Left lung (tissue), 10 donors: ENCODE data around the gene VIP. TPM values are rescaled to one million over a fixed set of nuclear protein-coding genes. Genes with fewer than 3 reads are reported as not detected.

Experiments used
- ATAC-seq: fragments of 200-7000 bp; cut with Tn5 transposase; one replicate; pipeline ENCODE4 v1.9.1; 2020; ENCODE audit warnings: moderate library complexity
- DNase-seq, 4 donors: peaks; one replicate each; pipeline ENCODE4 v3.0.0-alpha.2; 2013 to 2020
- H3K27ac ChIP-seq, 2 donors: fragments of 200-600 bp; sonication (generic) in 1 of 2; one replicate each; pipeline versions ENCODE4 v1.5.0 to v1.8.0; 2020 to 2021
- H3K27me3 ChIP-seq, 2 donors: fragments of 200-600 bp; sonication (generic) in 1 of 2; one replicate each; pipeline versions ENCODE4 v1.5.0 to v1.8.0; 2020 to 2021
- H3K36me3 ChIP-seq, 2 donors: fragments of 200-600 bp; sonication (generic) in 1 of 2; one replicate each; pipeline versions ENCODE4 v1.5.0 to v1.8.0; 2020 to 2021
- H3K4me1 ChIP-seq, 2 donors: fragments of 200-600 bp; one replicate each; pipeline ENCODE4 v1.8.0; 2021
- H3K4me3 ChIP-seq, 2 donors: fragments of 200-600 bp; sonication (generic) in 1 of 2; one replicate each; pipeline versions ENCODE4 v1.5.0 to v1.8.0; 2020 to 2021; ENCODE audit warnings: mild to moderate bottlenecking in 1 of 2
- H3K9me3 ChIP-seq, 2 donors: fragments of 200-600 bp; sonication (generic) in 1 of 2; one replicate each; pipeline versions ENCODE4 v1.5.0 to v1.8.0; 2020 to 2021
- CTCF ChIP-seq, 2 donors: fragments of 200-600 bp; sonication (generic) in 1 of 2; IDR thresholded peaks; one replicate each; pipeline versions ENCODE4 v1.5.0 to v1.8.0; 2021; ENCODE audit warnings: antibody characterized with exemption in 2 of 2
- intact Hi-C, 2 donors: fragments of 100-400 bp; cut with DNase I; formaldehyde crosslinking; loops; one replicate each; pipeline versions ENCODE4 v1.11.2 to v1.14.2; 2022
- polyA plus RNA-seq, 6 donors: library from polyadenylated mRNA; unstranded; fragments of 120-200 nt; gene quantifications; one replicate each; pipeline ENCODE4 v1.2.1, GENCODE V29; 2013; ENCODE audit not compliant: insufficient read length in 6 of 6
- total RNA-seq, 2 donors: library from RNA; stranded (reverse); fragmentation: NEBNext Ultra II Directional; extraction: Animal tissue kit (Norgen Biotek cat#: 25700); gene quantifications; one replicate each; pipeline ENCODE4 v1.2.1, GENCODE V29; 2021
- donor health status: DM: no; HTN: yes; CAD: no.
- donor health status: DM: no; HTN: no; CAD: no.

The VIP gene
- total and polyA plus RNA-seq, 8 donors, result 0.23 to 3.8 (median 2.9) TPM

GRCh38 chr6:152771061-152771687, 20.6 kb downstream of the VIP start:
- intact Hi-C loops, result no loop called here
- Histone ChIP-seq H3K36me3 (no peaks in the 10 kb centered on the region), H3K27ac (no peak overlapping the region), H3K4me3 (no peak overlapping the region), H3K9me3 (no peaks in the 10 kb centered on the region), H3K27me3 (no peaks in the 10 kb centered on the region), H3K4me1 (no peaks in the 10 kb centered on the region)
- no peak for TF ChIP-seq CTCF (IDR thresholded peaks at IDR 0.05)
- ATAC-seq (no peak), DNase-seq (no peak)

DNA sequence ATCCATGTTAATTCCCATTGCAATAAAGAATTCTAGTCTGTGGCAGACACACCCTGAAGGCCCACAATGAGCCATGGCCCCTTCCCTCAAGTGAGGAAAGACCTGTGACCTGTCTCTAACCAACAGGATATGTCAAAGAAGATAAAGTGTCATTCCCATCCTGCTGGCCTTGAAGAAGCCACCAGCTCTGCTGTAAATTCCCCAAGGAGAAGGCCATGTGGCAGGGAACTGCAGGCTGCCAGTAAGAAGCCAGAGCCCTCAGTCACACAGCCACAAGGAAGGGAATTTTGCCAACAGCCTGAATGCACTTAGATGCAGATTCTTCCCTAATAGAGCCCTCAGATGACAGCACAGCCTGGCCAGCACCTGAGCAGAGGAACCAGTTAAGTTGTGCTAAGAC, 24.8 kb downstream of the VIP start:
- intact Hi-C loops, result no loop called here
- Histone ChIP-seq H3K9me3 (no peaks in the 10 kb centered on the region), H3K4me3 (no peak overlapping the region), H3K4me1 (no peaks in the 10 kb centered on the region), H3K27ac (no peak overlapping the region), H3K27me3 (no peaks in the 10 kb centered on the region), H3K36me3 (no peaks in the 10 kb centered on the region)
- DNase-seq, result no peak
- no peak for TF ChIP-seq CTCF (IDR thresholded peaks at IDR 0.05)
- no peak for ATAC-seq

GRCh38 chr6:152776833-152777232, 26.2 kb downstream of the VIP start:
- Histone ChIP-seq H3K4me3 (no peak overlapping the region), H3K4me1 (no peaks in the 10 kb centered on the region), H3K9me3 (no peaks in the 10 kb centered on the region), H3K27me3 (no peaks in the 10 kb centered on the region), H3K36me3 (no peaks in the 10 kb centered on the region), H3K27ac (no peak overlapping the region)
- DNase-seq (no peak), ATAC-seq (no peak)
- intact Hi-C loops, result no loop called here
- TF ChIP-seq CTCF (IDR thresholded peaks at IDR 0.05), result no peak

DNA sequence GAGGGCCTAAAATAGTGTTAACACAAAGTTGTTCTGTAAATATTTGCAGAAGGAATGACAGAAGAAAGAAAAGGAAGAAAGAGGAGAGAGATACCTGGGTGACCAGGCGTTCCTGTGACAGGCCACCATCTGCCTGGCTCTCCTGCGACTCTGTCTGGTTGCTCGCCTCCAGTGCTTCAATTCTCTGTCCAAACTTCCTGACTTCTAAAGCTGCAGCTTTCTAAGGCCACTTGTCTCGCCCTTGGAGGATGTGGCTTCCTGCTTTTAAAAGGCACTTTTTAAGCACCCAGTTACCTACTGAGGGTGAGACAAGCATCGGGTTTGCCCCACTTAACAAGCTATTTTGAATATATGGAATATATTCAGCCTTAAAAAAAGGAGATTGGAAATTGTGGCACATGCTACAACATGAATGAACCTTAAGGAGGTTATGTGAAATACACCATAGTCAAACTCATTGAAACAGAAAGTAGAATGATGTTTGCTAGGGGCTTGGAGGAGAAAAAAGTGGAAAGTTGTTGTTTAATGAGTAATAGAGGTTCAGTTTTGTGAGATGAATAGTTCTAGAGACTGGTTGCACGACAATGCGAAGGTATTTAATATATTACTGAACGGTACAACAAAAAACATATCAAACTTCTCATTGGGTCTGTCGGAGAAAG, 32.8 kb downstream of the VIP start:
- no peaks in the 10 kb centered on the region for H3K9me3 ChIP-seq
- DNase-seq, result no peak
- intact Hi-C loops, result no loop called here
- TF ChIP-seq CTCF (IDR thresholded peaks at IDR 0.05), result no peak
- no peaks in the 10 kb centered on the region for H3K27me3 ChIP-seq
- peak; percentile 49 for ATAC-seq
- no peak overlapping the region for H3K27ac ChIP-seq
- no peaks in the 10 kb centered on the region for H3K4me1 ChIP-seq
- no peak overlapping the region for H3K4me3 ChIP-seq
- no peaks in the 10 kb centered on the region for H3K36me3 ChIP-seq

DNA sequence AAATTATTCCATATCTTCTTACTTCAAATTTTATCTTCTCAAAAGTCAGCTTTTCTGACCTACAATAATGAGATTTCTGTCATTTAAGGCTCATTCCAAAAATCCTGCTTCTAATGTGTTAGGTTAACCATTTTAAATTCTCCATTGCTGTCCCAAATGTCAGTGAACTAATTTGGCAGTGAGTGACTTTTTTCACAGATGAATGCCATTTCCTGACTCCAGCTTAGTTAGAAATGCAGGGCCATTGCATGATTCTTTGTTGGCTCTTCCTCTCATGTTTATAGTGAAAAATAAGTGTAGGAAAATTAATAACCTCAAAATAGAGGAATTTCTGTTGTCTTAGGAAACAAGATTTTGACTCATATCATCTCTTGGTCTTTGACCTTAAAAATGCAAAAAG, 44.1 kb downstream of the VIP start:
- H3K4me1 ChIP-seq, result no peaks in the 10 kb centered on the region
- H3K4me3 ChIP-seq, result no peak overlapping the region
- no peaks in the 10 kb centered on the region for H3K9me3 ChIP-seq
- no peak for TF ChIP-seq CTCF (IDR thresholded peaks at IDR 0.05)
- ATAC-seq (no peak), DNase-seq (no peak)
- no peaks in the 10 kb centered on the region for H3K27me3 ChIP-seq
- no peaks in the 10 kb centered on the region for H3K36me3 ChIP-seq
- intact Hi-C loops, result no loop called here
- H3K27ac ChIP-seq, result no peak overlapping the region
